Stimulated activated CD4-positive, alpha-beta T cell treated with anti-CD3 and anti-CD28 coated beads, Interleukin-1b, Interleukin-23, amount 100 ng/mL, for 1 hour (primary cell): ENCODE data around the gene ASPSCR1.
A peak's percentile ranks its signal among the peaks of the same experiment; 100 is the strongest.

Source experiments
- DNase-seq, 2 donors: peaks; one replicate each; pipeline ENCODE4 v3.0.0-alpha.2; 2020; ENCODE audit warnings: low read depth in 2 of 2

ASPSCR1 gene

GRCh38 chr17:82039695-82040299 lies 62.4 kb downstream of the ASPSCR1 start:
- no peak for DNase-seq

- no peak for DNase-seq
These were observed 63.9 kb downstream of the ASPSCR1 start for GRCh38 chr17:82041144-82041814.

- no peak for DNase-seq
These were observed 65.2 kb downstream of the ASPSCR1 start for GRCh38 chr17:82042649-82043048.

GRCh38 chr17:82043507-82043906 lies 66.1 kb downstream of the ASPSCR1 start:
- DNase-seq: no peak

- DNase-seq: no peak
These were observed 68.6 kb downstream of the ASPSCR1 start for GRCh38 chr17:82045936-82046484.

GRCh38 chr17:82046903-82047302 lies 69.5 kb downstream of the ASPSCR1 start:
- no peak for DNase-seq

GRCh38 chr17:82047379-82047778 lies 70.0 kb downstream of the ASPSCR1 start:
- DNase-seq: no peak

- no peak for DNase-seq
These were observed 70.6 kb downstream of the ASPSCR1 start for GRCh38 chr17:82047914-82048570.

- no peak for DNase-seq
These were observed 71.1 kb downstream of the ASPSCR1 start for GRCh38 chr17:82048571-82048971.

- DNase-seq: no peak
These were observed 71.7 kb downstream of the ASPSCR1 start for GRCh38 chr17:82049106-82049505.

GRCh38 chr17:82049521-82049971 lies 72.1 kb downstream of the ASPSCR1 start:
- DNase-seq: no peak

GRCh38 chr17:82050152-82050760 lies 72.8 kb downstream of the ASPSCR1 start:
- DNase-seq: no peak

- no peak for DNase-seq
These were observed 73.6 kb downstream of the ASPSCR1 start for GRCh38 chr17:82050761-82051641.

GRCh38 chr17:82051776-82052637 lies 74.6 kb downstream of the ASPSCR1 start, which contains the start of the genes GPS1 and RFNG:
GPS1 (plus strand) TSS chr17:82051898; CDS start chr17:82051932, 34 bp downstream.
RFNG (minus strand) TSS chr17:82051811; CDS start chr17:82051766, 45 bp downstream.
- peak; percentile 53 to 75 for DNase-seq

GRCh38 chr17:82052638-82053059 lies 75.2 kb downstream of the ASPSCR1 start:
- DNase-seq: no peak

GRCh38 chr17:82053130-82053529 lies 75.7 kb downstream of the ASPSCR1 start:
- DNase-seq: no peak

GRCh38 chr17:82053556-82054263 lies 76.3 kb downstream of the ASPSCR1 start:
- no peak for DNase-seq

- no peak for DNase-seq
These were observed 77.1 kb downstream of the ASPSCR1 start for GRCh38 chr17:82054351-82055022.
